Measurements from ENCODE around the gene VAT1L.

The VAT1L gene

DNA sequence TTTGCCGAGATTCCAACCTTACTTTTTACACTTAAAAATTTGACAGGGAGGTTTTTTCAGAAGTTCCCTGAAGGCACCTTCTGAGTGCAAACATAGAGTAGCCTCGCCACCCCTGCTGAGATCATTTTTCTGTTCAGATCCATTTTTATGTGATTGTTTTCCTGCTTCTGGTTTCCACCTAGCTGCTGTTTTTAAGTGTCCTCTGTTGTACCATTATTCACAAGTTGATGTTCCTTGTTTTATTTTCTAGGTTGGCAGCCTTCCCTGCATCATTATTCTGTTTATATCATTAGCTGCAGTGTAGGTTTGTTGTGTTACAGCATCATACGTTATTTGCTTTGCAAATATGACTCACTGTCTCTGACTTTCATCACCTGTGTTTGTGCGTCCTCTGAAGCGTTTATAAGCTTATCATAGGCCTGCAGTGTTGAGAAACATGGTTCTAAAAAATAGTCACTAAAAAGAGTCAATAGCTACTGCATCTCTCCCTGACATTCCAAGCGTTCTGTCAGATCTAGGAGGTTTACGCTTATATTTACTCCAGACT is 117.1 kb downstream of the VAT1L start:
- H3K4me3 ChIP-seq (ENCODE audit: low read depth, low read length): no peak overlapping the region

DNA sequence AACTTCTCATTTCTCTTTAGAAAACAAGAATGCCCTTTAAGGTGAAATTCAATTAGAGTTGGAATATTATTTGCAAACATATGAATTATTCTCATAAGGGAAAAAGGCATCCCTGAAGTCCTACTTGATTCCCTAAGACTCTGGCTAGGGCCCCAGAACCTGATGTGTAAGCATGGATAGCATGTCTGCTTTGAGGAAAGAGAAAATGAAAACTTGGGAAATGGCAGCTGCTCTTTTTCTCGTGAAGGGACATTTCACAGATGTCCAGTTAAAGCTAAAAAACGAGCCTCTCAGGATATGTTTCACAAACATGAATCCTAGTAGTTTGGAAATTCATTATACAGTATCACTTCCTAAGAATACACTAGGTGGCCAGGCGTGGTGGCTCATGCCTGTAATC is 121.7 kb downstream of the VAT1L start:
- no peak overlapping the region for H3K4me3 ChIP-seq (ENCODE audit: low read depth, low read length)

DNA sequence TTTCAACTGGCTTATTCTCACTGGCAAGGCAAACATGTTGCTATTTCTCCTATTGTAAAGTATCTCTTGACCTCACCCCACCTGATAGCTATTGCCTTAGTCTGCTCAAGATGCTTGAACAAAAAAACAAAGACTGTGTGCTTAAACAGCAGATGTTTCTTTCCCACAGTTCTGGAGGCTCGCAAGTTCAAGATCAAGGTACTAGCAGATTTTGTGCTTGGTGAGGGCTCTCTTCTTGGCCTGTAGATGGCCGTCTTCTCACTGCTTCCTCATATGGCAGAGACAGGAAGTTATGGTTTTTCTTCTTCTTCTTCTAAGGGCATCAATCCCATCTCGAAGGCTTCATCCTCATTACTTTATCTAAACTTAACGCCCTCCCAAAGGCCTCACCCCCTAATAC is 124.3 kb downstream of the VAT1L start:
- H3K4me3 ChIP-seq (ENCODE audit: low read depth, low read length): no peak overlapping the region

- H3K4me3 ChIP-seq (ENCODE audit: low read depth, low read length): no peak overlapping the region
Measured at GRCh38 chr16:77913738-77914253, 125.4 kb downstream of the VAT1L start.

DNA sequence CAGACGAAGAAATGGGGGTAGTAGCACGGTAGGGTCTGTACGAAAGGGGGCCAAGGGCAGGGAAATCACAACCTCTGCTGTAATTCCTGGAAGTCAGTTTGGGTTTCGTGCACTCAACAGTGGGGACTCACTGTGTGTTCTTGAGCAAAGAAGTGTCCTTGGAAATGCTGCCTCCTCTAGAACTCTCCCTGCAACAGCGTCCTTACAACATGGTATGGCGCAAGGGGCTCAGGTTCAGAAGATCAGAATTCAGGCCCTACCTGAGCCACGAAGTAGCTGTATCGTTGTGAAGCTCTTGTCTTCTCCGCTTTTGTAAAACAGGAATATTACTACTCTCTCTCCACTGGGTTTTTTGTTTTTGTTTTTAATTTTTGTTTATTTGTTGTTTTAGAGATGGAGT is 127.7 kb downstream of the VAT1L start:
- H3K4me3 ChIP-seq (ENCODE audit: low read depth, low read length): no peak overlapping the region

- no peak overlapping the region for H3K4me3 ChIP-seq (ENCODE audit: low read depth, low read length)
Measured at GRCh38 chr16:77917971-77918370, 129.6 kb downstream of the VAT1L start.

DNA sequence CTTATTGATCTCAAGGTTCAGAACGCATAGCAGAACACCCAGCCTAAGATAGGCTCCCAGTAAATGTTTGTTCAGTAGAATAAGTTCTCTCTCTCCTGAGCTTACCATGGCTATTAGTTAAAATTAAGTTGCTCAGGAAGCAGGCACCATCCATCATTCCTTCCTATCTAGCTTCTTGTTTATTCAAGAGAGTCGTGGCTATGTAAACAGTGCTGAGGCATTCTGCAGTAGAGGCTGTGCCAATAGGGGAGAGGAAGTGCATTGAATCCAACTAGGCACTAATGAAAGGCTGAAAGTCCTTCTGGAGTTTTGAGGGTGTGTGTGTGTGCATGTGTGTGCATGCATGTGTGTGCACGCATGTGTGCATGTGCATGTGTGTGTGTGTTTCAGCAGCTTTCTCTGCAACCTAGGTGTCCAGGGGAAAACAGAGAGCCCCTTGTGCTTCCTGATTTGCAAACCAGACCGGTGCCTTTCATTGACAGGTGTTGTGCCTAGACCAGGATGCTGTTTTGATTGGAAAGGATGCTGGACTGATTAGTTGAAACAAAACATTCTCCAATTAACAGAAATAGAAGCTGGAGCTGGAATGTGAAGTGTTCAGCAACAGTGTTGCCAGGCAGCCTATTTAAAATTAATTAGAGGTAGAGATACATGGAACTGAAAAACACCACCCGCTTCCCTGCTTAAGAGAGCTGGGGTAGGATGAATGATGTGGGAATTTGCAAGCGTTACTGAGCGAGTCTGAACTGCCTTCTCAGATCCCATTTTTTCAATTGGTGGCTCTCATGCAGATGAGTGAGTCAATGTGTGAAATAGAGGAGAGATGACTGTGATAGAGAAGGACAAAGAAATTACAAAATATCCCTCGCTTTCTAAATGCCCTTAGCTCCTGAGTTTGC is 130.7 kb downstream of the VAT1L start:
- H3K4me3 ChIP-seq (ENCODE audit: low read depth, low read length): no peak overlapping the region

- no peak overlapping the region for H3K4me3 ChIP-seq (ENCODE audit: low read depth, low read length)
Measured at GRCh38 chr16:77919761-77920415, 131.5 kb downstream of the VAT1L start.

- H3K4me3 ChIP-seq (ENCODE audit: low read depth, low read length): no peak overlapping the region
Measured at GRCh38 chr16:77920984-77921383, 132.6 kb downstream of the VAT1L start.

GRCh38 chr16:77922228-77922754 is 133.9 kb downstream of the VAT1L start:
- H3K4me3 ChIP-seq (ENCODE audit: low read depth, low read length): no peak overlapping the region

DNA sequence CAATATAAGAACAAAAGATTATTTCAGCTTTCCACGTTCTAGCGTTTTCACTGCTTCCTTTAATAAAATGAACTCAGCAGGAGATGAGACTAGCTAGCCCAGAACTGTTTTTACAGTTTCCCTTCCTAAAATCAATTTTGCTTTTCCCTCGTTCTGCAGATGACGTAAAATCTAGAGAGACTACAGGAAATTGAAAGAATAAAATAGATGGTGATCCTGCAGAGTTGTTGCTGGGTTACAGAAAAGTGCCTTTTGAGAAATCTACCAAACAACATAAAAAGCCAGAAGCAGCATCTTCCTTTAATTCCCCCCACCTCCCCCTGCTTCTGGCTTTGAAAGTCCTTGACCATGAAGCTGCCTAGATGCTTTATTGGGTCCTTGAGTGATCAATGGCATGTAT is 137.2 kb downstream of the VAT1L start:
- H3K4me3 ChIP-seq (ENCODE audit: low read depth, low read length): no peak overlapping the region

- H3K4me3 ChIP-seq (ENCODE audit: low read depth, low read length): no peak overlapping the region
Measured at GRCh38 chr16:77928096-77928495, 139.7 kb downstream of the VAT1L start.

DNA sequence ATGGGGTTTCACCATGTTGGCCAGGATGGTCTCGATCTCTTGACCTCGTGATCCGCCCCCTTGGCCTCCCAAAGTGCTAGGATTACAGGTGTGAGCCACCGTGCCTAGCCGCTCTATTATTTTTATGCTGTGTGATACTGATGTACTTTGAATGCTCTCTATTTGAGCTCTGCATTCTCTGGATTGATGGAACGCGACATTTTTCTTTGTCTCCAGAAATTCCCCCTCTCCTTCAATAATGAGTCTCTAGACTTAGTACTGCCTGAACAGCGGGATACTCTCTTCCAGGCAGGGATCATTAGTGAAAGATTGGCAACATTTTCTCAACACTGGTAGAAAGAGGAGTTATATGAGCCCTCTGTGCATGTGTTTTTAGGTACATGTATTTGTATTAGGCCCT is 140.6 kb downstream of the VAT1L start:
- H3K4me3 ChIP-seq (ENCODE audit: low read depth, low read length): no peak overlapping the region

- no peak overlapping the region for H3K4me3 ChIP-seq (ENCODE audit: low read depth, low read length)
Measured at GRCh38 chr16:77931058-77931457, 142.7 kb downstream of the VAT1L start.

DNA sequence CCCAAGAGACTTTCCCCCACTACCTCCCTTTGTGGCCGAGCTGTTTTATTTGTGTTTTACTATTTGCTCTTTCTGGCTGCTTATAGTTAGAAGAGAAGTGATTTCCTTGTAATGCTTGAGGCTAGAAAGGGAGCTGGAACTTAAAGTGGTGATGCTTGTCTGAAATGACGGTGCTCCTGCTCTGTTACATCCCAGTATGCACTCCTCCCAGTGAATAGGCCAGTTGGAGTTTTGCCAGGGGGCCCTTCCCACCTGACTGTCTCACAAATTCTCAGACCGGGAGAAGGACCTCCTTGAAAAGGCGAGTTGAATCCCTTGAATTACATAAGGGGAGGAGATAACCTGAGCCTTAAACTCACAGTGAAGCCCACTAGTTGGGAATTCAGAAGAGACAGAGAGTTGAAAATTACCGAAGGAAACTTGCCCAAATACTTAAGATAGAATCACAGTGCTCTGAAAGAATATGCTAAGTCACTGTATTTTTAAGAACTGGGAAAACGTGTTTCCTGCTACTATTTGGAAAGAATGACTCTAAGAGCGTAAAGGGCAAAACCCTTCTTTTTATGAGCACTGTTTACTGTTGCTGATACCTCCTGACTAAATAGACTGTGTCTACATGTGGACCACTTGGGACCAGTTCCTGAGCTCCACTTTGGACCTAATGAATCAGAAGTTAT is 149.2 kb downstream of the VAT1L start:
- H3K4me3 ChIP-seq (ENCODE audit: low read depth, low read length): no peak overlapping the region

GRCh38 chr16:77938913-77939312 is 150.5 kb downstream of the VAT1L start:
- no peak overlapping the region for H3K4me3 ChIP-seq (ENCODE audit: low read depth, low read length)

GRCh38 chr16:77939968-77940367 is 151.6 kb downstream of the VAT1L start:
- H3K4me3 ChIP-seq (ENCODE audit: low read depth, low read length): no peak overlapping the region

GRCh38 chr16:77943801-77944200 is 155.4 kb downstream of the VAT1L start:
- H3K4me3 ChIP-seq (ENCODE audit: low read depth, low read length): no peak overlapping the region

- H3K4me3 ChIP-seq (ENCODE audit: low read depth, low read length): no peak overlapping the region
Measured at GRCh38 chr16:77944631-77945030, 156.3 kb downstream of the VAT1L start.

- no peak overlapping the region for H3K4me3 ChIP-seq (ENCODE audit: low read depth, low read length)
Measured at GRCh38 chr16:77945126-77945525, 156.8 kb downstream of the VAT1L start.

GRCh38 chr16:77946823-77947222 is 158.5 kb downstream of the VAT1L start:
- no peak overlapping the region for H3K4me3 ChIP-seq (ENCODE audit: low read depth, low read length)

All from iPS-11a (cell line).